Measurements from ENCODE around the gene ZCCHC4.

The ZCCHC4 gene

DNA sequence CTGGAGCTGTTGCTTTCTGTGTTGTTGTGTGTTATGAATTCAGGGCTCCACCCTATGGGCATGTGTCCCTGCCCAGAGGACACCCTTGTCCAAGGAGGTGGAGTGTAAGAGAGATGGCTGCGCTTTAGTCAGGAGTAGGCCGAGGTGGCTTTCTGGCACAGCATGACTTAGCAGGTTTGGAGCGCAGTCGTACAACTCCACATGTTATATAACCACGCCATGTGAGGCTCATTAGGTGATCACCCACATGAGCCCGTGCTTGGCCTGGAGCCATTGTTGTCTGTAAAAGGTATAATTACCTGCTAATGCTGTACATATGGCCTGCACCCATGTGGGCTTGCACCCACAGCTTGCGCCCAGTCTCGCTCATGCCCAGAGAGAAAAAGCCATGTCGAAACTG, 48.7 kb downstream of the ZCCHC4 start:
- TF ChIP-seq TAF1 (IDR thresholded peaks at IDR 0.05; ENCODE audit: borderline replicate concordance, insufficient read depth, low read length) = no peak
- TF ChIP-seq, protein P1, sequence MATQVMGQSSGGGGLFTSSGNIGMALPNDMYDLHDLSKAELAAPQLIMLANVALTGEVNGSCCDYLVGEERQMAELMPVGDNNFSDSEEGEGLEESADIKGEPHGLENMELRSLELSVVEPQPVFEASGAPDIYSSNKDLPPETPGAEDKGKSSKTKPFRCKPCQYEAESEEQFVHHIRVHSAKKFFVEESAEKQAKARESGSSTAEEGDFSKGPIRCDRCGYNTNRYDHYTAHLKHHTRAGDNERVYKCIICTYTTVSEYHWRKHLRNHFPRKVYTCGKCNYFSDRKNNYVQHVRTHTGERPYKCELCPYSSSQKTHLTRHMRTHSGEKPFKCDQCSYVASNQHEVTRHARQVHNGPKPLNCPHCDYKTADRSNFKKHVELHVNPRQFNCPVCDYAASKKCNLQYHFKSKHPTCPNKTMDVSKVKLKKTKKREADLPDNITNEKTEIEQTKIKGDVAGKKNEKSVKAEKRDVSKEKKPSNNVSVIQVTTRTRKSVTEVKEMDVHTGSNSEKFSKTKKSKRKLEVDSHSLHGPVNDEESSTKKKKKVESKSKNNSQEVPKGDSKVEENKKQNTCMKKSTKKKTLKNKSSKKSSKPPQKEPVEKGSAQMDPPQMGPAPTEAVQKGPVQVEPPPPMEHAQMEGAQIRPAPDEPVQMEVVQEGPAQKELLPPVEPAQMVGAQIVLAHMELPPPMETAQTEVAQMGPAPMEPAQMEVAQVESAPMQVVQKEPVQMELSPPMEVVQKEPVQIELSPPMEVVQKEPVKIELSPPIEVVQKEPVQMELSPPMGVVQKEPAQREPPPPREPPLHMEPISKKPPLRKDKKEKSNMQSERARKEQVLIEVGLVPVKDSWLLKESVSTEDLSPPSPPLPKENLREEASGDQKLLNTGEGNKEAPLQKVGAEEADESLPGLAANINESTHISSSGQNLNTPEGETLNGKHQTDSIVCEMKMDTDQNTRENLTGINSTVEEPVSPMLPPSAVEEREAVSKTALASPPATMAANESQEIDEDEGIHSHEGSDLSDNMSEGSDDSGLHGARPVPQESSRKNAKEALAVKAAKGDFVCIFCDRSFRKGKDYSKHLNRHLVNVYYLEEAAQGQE (IDR thresholded peaks at IDR 0.05; ENCODE audit: insufficient read depth in 1 of 2, low read depth in 2 of 2, low read length in 2 of 2) = no peak
- TF ChIP-seq SIN3A (IDR thresholded peaks at IDR 0.05; ENCODE audit: borderline replicate concordance, insufficient read depth, low read length) = no peak
- TF ChIP-seq FOXP2 (optimal IDR thresholded peaks at IDR 0.05; ENCODE audit: borderline replicate concordance, extremely low read depth, extremely low read length, insufficient read depth) = no peak
- no peak for TF ChIP-seq POLR2AphosphoS5 (IDR thresholded peaks at IDR 0.05; ENCODE audit: low read depth, low read length)

DNA sequence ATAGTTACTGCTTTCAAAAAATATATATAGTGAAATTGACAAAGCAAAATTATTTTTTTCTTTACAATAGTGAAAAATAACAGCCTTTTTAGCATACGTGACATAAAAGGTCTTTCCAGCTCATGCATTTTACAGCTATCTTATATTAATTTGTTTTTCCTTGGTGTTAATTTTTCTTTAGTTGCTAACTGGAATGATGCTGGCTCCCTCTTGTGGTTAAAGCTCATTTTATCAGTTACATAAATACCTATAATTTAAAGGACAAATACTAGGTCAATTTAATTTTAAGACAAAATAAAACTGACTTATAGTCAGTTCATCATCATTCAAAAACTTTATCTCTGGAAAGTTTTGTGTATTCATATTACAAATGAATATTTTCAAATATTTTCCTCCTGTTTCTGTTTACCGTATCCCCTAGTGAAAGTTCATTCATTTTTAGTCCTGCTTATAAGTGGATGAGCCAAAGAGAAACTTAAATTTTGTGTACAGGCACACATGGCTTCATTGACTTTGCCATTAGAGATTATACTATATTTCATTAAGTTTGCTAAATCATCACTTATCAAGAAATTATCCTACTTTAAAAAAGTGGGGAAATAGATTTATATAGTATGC, 54.5 kb downstream of the ZCCHC4 start:
- TF ChIP-seq SIN3A (IDR thresholded peaks at IDR 0.05; ENCODE audit: borderline replicate concordance, insufficient read depth, low read length) = no peak
- TF ChIP-seq TAF1 (IDR thresholded peaks at IDR 0.05; ENCODE audit: borderline replicate concordance, insufficient read depth, low read length) = no peak
- TF ChIP-seq, protein P1 (IDR thresholded peaks at IDR 0.05; ENCODE audit: insufficient read depth in 1 of 2, low read depth in 2 of 2, low read length in 2 of 2) = no peak
- TF ChIP-seq POLR2AphosphoS5 (IDR thresholded peaks at IDR 0.05; ENCODE audit: low read depth, low read length) = no peak

DNA sequence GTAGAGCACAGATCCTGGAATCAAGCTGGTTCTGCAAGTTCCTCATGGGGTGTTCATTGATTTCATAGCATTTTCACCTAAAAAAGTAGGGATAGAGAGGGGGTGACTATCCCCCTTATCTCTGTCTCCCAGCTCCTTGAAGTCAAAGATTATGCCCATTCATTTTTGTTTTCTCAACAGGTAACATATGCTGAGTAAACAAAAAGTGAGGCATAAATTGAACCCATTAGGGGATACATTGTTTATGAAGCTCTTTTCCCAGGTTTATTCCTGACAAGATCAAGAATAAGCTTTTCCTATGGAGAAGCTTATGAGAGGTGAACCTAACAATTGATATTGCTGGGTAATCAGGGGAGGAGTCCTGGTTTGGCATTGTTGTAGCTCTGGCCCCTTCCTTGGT, 55.3 kb downstream of the ZCCHC4 start:
- TF ChIP-seq POLR2AphosphoS5 (IDR thresholded peaks at IDR 0.05; ENCODE audit: low read depth, low read length) = no peak
- TF ChIP-seq SIN3A (IDR thresholded peaks at IDR 0.05; ENCODE audit: borderline replicate concordance, insufficient read depth, low read length) = no peak
- no peak for TF ChIP-seq TAF1 (IDR thresholded peaks at IDR 0.05; ENCODE audit: borderline replicate concordance, insufficient read depth, low read length)

DNA sequence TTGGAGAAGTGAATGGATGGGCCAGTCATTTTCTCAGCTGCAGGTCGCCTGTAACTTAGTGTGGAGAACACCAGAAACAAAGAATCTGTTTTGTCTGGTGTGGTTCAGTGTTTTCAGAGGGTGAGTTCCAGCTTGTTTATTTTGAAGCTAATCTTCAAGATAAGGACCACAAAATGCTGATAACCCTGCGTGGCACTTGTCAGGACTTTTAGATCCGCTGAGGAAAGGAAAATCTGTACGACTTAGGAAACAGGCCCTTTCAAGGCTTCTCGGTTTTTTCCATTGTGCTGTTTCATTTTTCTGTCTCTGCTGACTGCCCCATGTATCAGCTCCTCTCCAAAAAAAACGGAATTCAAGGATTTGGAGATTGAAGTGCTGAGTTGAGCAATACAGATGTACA, 55.7 kb downstream of the ZCCHC4 start:
- no peak for TF ChIP-seq POLR2AphosphoS5 (IDR thresholded peaks at IDR 0.05; ENCODE audit: low read depth, low read length)
- TF ChIP-seq FOXP2 (optimal IDR thresholded peaks at IDR 0.05; ENCODE audit: borderline replicate concordance, extremely low read depth, extremely low read length, insufficient read depth) = no peak
- TF ChIP-seq, protein P1 (IDR thresholded peaks at IDR 0.05; ENCODE audit: insufficient read depth in 1 of 2, low read depth in 2 of 2, low read length in 2 of 2) = no peak
- TF ChIP-seq SIN3A (IDR thresholded peaks at IDR 0.05; ENCODE audit: borderline replicate concordance, insufficient read depth, low read length) = no peak
- TF ChIP-seq TAF1 (IDR thresholded peaks at IDR 0.05; ENCODE audit: borderline replicate concordance, insufficient read depth, low read length) = no peak

DNA sequence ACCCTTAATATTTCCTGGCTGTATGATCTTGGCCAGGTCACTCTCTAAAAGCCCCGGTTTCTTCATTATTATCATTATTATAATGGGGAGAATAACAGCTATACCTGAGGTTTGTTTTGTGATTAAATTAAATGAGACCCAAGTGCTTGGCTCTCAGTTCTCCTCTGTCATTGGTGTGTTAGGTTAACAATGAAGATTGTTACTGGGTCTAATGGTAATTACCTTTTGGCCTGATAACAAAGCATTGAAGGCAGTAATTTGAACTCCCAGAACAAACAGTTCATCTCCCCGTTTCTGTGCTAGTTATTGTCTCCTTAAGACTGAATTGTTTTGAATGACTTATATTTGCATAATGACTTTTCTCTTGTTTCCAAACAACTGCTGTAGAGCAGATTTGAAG, 57.7 kb downstream of the ZCCHC4 start:
- TF ChIP-seq POLR2AphosphoS5 (IDR thresholded peaks at IDR 0.05; ENCODE audit: low read depth, low read length) = no peak

DNA sequence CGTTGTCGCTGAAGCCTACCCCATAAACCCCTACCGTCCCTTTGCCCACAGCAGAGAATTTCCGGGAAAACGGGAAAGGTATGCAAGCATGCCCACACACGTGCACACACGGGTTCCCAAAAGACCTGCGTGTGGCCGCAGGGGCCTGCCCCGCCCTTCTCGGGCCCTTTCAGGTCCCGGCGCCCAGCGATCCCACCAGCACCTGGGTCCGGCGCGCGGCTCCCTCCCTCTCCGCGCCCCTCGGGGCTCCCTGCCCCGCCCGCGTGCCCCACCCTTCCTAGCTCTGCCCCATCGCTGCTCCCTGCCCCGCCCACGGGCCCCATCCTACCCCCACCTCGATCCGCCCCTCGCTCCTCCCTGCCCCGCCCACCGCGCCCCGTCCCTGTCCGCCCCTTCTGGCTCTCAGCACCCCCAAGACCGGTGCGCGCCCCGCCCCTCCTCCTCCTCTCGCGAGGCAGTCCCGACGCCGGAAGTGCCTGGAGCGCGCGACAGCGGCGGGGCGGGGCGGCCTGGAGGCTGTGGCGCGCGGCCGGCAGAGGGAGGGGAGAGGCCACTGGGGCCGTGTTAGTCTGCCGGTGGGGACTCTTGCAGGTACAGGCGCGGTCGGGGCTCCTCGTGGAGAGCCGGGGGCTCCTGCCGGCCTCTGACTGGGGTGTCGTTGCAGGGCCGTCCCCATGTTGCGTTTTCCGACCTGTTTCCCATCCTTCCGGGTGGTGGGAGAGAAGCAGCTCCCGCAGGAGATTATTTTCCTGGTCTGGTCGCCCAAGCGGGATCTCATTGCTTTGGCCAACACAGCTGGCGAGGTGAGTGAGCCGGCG, 64.4 kb downstream of the ZCCHC4 start, which contains the start of gene ANAPC4:
Gene ANAPC4, plus strand, starts transcription at position 510 of the 818 bp plus-strand sequence. Its CDS starts 165 bp downstream, at position 675.
- TF ChIP-seq, protein P1 (IDR thresholded peaks at IDR 0.05; ENCODE audit: insufficient read depth in 1 of 2, low read depth in 2 of 2, low read length in 2 of 2) = no peak
- TF ChIP-seq SIN3A (IDR thresholded peaks at IDR 0.05; ENCODE audit: borderline replicate concordance, insufficient read depth, low read length) (0 out of 2 replicates have a peak, but pooled peaks have one; percentile 27), TAF1 (IDR thresholded peaks at IDR 0.05; ENCODE audit: borderline replicate concordance, insufficient read depth, low read length) (0 out of 2 replicates have a peak, but pooled peaks have one; percentile 38), POLR2AphosphoS5 (IDR thresholded peaks at IDR 0.05; ENCODE audit: low read depth, low read length) (peak; percentile 86), FOXP2 (optimal IDR thresholded peaks at IDR 0.05; ENCODE audit: borderline replicate concordance, extremely low read depth, extremely low read length, insufficient read depth) (peak; percentile 60)
